Liver (tissue), 9 donors: Measurements from ENCODE around the gene CCDC187. TPM values are rescaled to one million over a fixed set of nuclear protein-coding genes. Genes with fewer than 3 reads are reported as not detected.

Experiments
- DNase-seq: peaks from one replicate; pipeline ENCODE4 v3.0.0-alpha.2; 2017; ENCODE audit warnings: low spot score
- H3K27ac ChIP-seq, 2 donors: one replicate each; pipeline ENCODE4 v1.7.0; 2013; ENCODE audit warnings: inconsistent platforms in 2 of 2, low read length in 2 of 2, control low read depth in 1 of 2, low read depth in 1 of 2, mild to moderate bottlenecking in 1 of 2
- H3K27me3 ChIP-seq, 4 donors: one replicate each; pipeline versions ENCODE4 v1.6.1 to v1.7.0; 2013; ENCODE audit warnings: low read length in 3 of 4, inconsistent platforms in 1 of 4, mild to moderate bottlenecking in 1 of 4, moderate library complexity in 1 of 4; ENCODE audit not compliant: control insufficient read depth in 4 of 4, insufficient read depth in 4 of 4
- H3K36me3 ChIP-seq, 4 donors: one replicate each; pipeline versions ENCODE4 v1.6.1 to v1.7.0; 2013; ENCODE audit warnings: low read length in 3 of 4, mild to moderate bottlenecking in 3 of 4, low read depth in 1 of 4, moderate library complexity in 1 of 4; ENCODE audit not compliant: control insufficient read depth in 4 of 4, insufficient read depth in 3 of 4
- H3K4me1 ChIP-seq, 4 donors: one replicate each; pipeline versions ENCODE4 v1.6.1 to v1.7.0; 2013; ENCODE audit warnings: low read length in 3 of 4, mild to moderate bottlenecking in 3 of 4, moderate library complexity in 1 of 4; ENCODE audit not compliant: control insufficient read depth in 4 of 4, insufficient read depth in 4 of 4
- H3K4me3 ChIP-seq, 3 donors: one replicate each; pipeline versions ENCODE4 v1.6.1 to v1.7.0; 2013; ENCODE audit warnings: low read length in 3 of 3, control low read depth in 1 of 3, low read depth in 1 of 3, mild to moderate bottlenecking in 1 of 3
- H3K9ac ChIP-seq, 2 donors: one replicate each; pipeline ENCODE4 v1.7.0; 2013; ENCODE audit warnings: low read length in 2 of 2, mild to moderate bottlenecking in 2 of 2, moderate library complexity in 2 of 2, control low read depth in 1 of 2, low read depth in 1 of 2
- H3K9me3 ChIP-seq, 4 donors: one replicate each; pipeline versions ENCODE4 v1.6.1 to v1.7.0; 2013; ENCODE audit warnings: low read length in 3 of 4; ENCODE audit not compliant: control insufficient read depth in 4 of 4
- ATF3 ChIP-seq: IDR thresholded peaks from 2 replicates; pipeline ENCODE4 v1.6.1; 2016; ENCODE audit warnings: antibody characterized with exemption
- CTCF ChIP-seq: fragments of 150-350 bp; IDR thresholded peaks from 2 replicates; pipeline ENCODE4 v1.5.1; 2017; ENCODE audit warnings: improper control_type of control experiment, low read depth, low read length; ENCODE audit not compliant: missing input control
- EGR1 ChIP-seq, 2 donors: IDR thresholded peaks; 2 replicates each; pipeline ENCODE4 v1.6.1; 2016 to 2018; ENCODE audit warnings: antibody characterized with exemption in 2 of 2, low read depth in 2 of 2
- FOXA1 ChIP-seq: IDR thresholded peaks from 2 replicates; pipeline ENCODE4 v1.6.1; 2016; ENCODE audit warnings: antibody characterized with exemption
- FOXA2 ChIP-seq: IDR thresholded peaks from 2 replicates; pipeline ENCODE4 v1.6.1; 2016; ENCODE audit warnings: antibody characterized with exemption
- GABPA ChIP-seq, 2 donors: IDR thresholded peaks in 1 of 2; conservative IDR thresholded peaks in 1 of 2; 2 replicates each; pipeline ENCODE4 v1.6.1; 2016; ENCODE audit warnings: antibody characterized with exemption in 2 of 2, mild to moderate bottlenecking in 1 of 2, moderate library complexity in 1 of 2
- HNF4A ChIP-seq, 2 donors: conservative IDR thresholded peaks; 2 replicates each; pipeline ENCODE4 v1.6.1; 2016; ENCODE audit warnings: antibody characterized with exemption in 2 of 2, mild to moderate bottlenecking in 2 of 2
- HNF4G ChIP-seq: IDR thresholded peaks from 2 replicates; pipeline ENCODE4 v1.6.1; 2016; ENCODE audit warnings: antibody characterized with exemption
- JUND ChIP-seq, 2 donors: IDR thresholded peaks; 2 replicates each; pipeline ENCODE4 v1.6.1; 2016; ENCODE audit warnings: antibody characterized with exemption in 2 of 2
- NR2F2 ChIP-seq: IDR thresholded peaks from 2 replicates; pipeline ENCODE4 v1.6.1; 2016; ENCODE audit warnings: antibody characterized with exemption
- RAD21 ChIP-seq, 2 donors: IDR thresholded peaks; 2 replicates each; pipeline ENCODE4 v1.6.1; 2016; ENCODE audit warnings: antibody characterized with exemption in 2 of 2, mild to moderate bottlenecking in 2 of 2
- RXRA ChIP-seq, 2 donors: IDR thresholded peaks; 2 replicates each; pipeline ENCODE4 v1.6.1; 2017 to 2018; ENCODE audit warnings: antibody characterized with exemption in 2 of 2, mild to moderate bottlenecking in 1 of 2
- SP1 ChIP-seq: IDR thresholded peaks from 2 replicates; pipeline ENCODE4 v1.6.1; 2018; ENCODE audit warnings: antibody characterized with exemption, mild to moderate bottlenecking
- TAF1 ChIP-seq: conservative IDR thresholded peaks from 2 replicates; pipeline ENCODE4 v1.6.1; 2016; ENCODE audit warnings: antibody characterized with exemption, mild to moderate bottlenecking
- YY1 ChIP-seq: IDR thresholded peaks from 2 replicates; pipeline ENCODE4 v1.6.1; 2016; ENCODE audit warnings: antibody characterized with exemption, mild to moderate bottlenecking
- WGBS: extraction: QIAGEN DNeasy Blood & Tissue Kit; methylation state at CpG from one replicate; pipeline ENCODE4 v1.1.7; 2013; 5-methylcytosine and 5-hydroxymethylcytosine counted together
- polyA plus RNA-seq, 2 donors: library from polyadenylated mRNA; stranded (reverse) in 1 of 2; unstranded in 1 of 2; fragments of 200-250 nt in 1 of 2; fragments of >200 nt in 1 of 2; fragmentation: Nextera tagmentation in 1 of 2; extraction: Ambion mirVana in 1 of 2; gene quantifications; one replicate each; pipeline versions ENCODE4 v1.2.1 to v1.2.3, GENCODE V29; 2013 to 2015
- total RNA-seq, 2 donors: library from RNA; depleted of rRNA; stranded (reverse); fragments of >200 nt; gene quantifications; one replicate each; pipeline ENCODE4 v1.2.3, GENCODE V29; 2014
- TF ChIP-seq, protein P1 (sequence below): IDR thresholded peaks from 2 replicates; pipeline ENCODE4 v1.6.1; 2016; ENCODE audit warnings: antibody characterized with exemption
- TF ChIP-seq, protein P2 (sequence below): IDR thresholded peaks from 2 replicates; pipeline ENCODE4 v1.6.1; 2016; ENCODE audit warnings: antibody characterized with exemption, mild to moderate bottlenecking
- TF ChIP-seq, protein P3 (sequence below): IDR thresholded peaks from 2 replicates; pipeline ENCODE4 v1.6.1; 2016; ENCODE audit warnings: antibody characterized with exemption
- donor health status: healthy.
- donor health status: healthy.
- donor health status: healthy.
- donor health status: healthy.
- donor health status: healthy.

Gene CCDC187
- total and polyA plus RNA-seq, 4 donors = 0.05 TPM; not detected in 3

- Histone ChIP-seq H3K4me1 (peaks cover 0 to 12% (median under 1%) of the 10 kb centered on the region in 4 donors), H3K4me3 (no peak overlapping the region), H3K36me3 (no peaks in the 10 kb centered on the region), H3K27me3 (no peaks in the 10 kb centered on the region), H3K27ac (peak overlapping the region; percentile 50 to 72), H3K9me3 (no peaks in the 10 kb centered on the region), H3K9ac (no peak overlapping the region)
- no peak for DNase-seq
- TF ChIP-seq FOXA2 (no peak), SP1 (no peak), FOXA1 (no peak), TAF1 (no peak), HNF4G (no peak), RXRA (IDR thresholded peaks at IDR 0.05) (peak in 1 of 2 donors; percentile 9), NR2F2 (peak; percentile 56)
- 55% methylated on average over 28 of the region's 28 CpGs for WGBS
Observed at GRCh38 chr9:136326061-136326760, 22.3 kb upstream of the CCDC187 start.

GRCh38 chr9:136325358-136325757 lies 21.5 kb upstream of the CCDC187 start:
- Histone ChIP-seq H3K4me3 (no peak overlapping the region), H3K27me3 (no peaks in the 10 kb centered on the region), H3K27ac (no peak overlapping the region), H3K36me3 (no peaks in the 10 kb centered on the region), H3K9me3 (no peaks in the 10 kb centered on the region), H3K4me1 (peaks cover 0 to 12% (median under 1%) of the 10 kb centered on the region in 4 donors), H3K9ac (no peak overlapping the region)
- TF ChIP-seq, protein P1, sequence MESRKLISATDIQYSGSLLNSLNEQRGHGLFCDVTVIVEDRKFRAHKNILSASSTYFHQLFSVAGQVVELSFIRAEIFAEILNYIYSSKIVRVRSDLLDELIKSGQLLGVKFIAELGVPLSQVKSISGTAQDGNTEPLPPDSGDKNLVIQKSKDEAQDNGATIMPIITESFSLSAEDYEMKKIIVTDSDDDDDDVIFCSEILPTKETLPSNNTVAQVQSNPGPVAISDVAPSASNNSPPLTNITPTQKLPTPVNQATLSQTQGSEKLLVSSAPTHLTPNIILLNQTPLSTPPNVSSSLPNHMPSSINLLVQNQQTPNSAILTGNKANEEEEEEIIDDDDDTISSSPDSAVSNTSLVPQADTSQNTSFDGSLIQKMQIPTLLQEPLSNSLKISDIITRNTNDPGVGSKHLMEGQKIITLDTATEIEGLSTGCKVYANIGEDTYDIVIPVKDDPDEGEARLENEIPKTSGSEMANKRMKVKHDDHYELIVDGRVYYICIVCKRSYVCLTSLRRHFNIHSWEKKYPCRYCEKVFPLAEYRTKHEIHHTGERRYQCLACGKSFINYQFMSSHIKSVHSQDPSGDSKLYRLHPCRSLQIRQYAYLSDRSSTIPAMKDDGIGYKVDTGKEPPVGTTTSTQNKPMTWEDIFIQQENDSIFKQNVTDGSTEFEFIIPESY = no peak
- TF ChIP-seq, protein P2, sequence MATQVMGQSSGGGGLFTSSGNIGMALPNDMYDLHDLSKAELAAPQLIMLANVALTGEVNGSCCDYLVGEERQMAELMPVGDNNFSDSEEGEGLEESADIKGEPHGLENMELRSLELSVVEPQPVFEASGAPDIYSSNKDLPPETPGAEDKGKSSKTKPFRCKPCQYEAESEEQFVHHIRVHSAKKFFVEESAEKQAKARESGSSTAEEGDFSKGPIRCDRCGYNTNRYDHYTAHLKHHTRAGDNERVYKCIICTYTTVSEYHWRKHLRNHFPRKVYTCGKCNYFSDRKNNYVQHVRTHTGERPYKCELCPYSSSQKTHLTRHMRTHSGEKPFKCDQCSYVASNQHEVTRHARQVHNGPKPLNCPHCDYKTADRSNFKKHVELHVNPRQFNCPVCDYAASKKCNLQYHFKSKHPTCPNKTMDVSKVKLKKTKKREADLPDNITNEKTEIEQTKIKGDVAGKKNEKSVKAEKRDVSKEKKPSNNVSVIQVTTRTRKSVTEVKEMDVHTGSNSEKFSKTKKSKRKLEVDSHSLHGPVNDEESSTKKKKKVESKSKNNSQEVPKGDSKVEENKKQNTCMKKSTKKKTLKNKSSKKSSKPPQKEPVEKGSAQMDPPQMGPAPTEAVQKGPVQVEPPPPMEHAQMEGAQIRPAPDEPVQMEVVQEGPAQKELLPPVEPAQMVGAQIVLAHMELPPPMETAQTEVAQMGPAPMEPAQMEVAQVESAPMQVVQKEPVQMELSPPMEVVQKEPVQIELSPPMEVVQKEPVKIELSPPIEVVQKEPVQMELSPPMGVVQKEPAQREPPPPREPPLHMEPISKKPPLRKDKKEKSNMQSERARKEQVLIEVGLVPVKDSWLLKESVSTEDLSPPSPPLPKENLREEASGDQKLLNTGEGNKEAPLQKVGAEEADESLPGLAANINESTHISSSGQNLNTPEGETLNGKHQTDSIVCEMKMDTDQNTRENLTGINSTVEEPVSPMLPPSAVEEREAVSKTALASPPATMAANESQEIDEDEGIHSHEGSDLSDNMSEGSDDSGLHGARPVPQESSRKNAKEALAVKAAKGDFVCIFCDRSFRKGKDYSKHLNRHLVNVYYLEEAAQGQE = no peak
- TF ChIP-seq GABPA (IDR thresholded peaks at IDR 0.05 in 1 of 2, conservative IDR thresholded peaks at IDR 0.05 in 1 of 2) = no peak
- no peak for TF ChIP-seq TAF1
- TF ChIP-seq, protein P3, sequence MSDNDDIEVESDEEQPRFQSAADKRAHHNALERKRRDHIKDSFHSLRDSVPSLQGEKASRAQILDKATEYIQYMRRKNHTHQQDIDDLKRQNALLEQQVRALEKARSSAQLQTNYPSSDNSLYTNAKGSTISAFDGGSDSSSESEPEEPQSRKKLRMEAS = no peak
- TF ChIP-seq CTCF = no peak
- no peak for TF ChIP-seq ATF3
- TF ChIP-seq SP1 = no peak
- TF ChIP-seq HNF4G = no peak
- TF ChIP-seq FOXA2 = no peak
- no peak for TF ChIP-seq RAD21 (IDR thresholded peaks at IDR 0.05)
- TF ChIP-seq EGR1 (IDR thresholded peaks at IDR 0.05; ENCODE audit: low read depth in 2 of 2) = no peak
- TF ChIP-seq HNF4A (conservative IDR thresholded peaks at IDR 0.05) = no peak
- TF ChIP-seq FOXA1 = no peak
- TF ChIP-seq YY1 = no peak
- TF ChIP-seq NR2F2 = no peak
- TF ChIP-seq JUND (IDR thresholded peaks at IDR 0.05) = no peak
- TF ChIP-seq RXRA (IDR thresholded peaks at IDR 0.05) = no peak
- DNase-seq = no peak
- 96% methylated on average over 13 of the region's 13 CpGs for WGBS
